ENCODE measurements around the gene GLOD4. TPM values are rescaled to one million over a fixed set of nuclear protein-coding genes. Genes with fewer than 3 reads are reported as not detected.

Gene GLOD4
- total RNA-seq, 4 donors from 2014 or later, result 37.4 to 89.2 (median 46.0) TPM

DNA sequence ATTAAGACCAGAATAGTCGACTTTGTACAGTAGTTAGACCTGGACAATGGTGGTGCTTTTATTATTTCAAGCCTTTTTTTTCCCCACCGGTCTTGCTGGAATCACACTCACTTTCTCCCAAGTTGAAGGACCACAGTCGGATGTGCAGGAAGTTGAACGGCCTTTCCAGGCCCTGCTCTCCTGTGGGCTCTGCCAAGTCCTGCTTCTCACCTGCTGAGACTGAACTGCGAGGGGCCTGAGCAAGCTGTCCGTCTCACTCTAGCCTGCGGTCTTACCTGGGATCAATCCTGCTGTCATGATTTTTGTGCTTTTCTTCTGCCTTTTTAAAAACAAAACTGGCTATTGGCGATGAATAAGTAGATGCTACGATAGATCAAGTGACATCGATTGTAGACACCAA is 48.3 kb downstream of the GLOD4 start:
- TF ChIP-seq POLR2A (IDR thresholded peaks at IDR 0.05), result no peak
- TF ChIP-seq, protein P1, sequence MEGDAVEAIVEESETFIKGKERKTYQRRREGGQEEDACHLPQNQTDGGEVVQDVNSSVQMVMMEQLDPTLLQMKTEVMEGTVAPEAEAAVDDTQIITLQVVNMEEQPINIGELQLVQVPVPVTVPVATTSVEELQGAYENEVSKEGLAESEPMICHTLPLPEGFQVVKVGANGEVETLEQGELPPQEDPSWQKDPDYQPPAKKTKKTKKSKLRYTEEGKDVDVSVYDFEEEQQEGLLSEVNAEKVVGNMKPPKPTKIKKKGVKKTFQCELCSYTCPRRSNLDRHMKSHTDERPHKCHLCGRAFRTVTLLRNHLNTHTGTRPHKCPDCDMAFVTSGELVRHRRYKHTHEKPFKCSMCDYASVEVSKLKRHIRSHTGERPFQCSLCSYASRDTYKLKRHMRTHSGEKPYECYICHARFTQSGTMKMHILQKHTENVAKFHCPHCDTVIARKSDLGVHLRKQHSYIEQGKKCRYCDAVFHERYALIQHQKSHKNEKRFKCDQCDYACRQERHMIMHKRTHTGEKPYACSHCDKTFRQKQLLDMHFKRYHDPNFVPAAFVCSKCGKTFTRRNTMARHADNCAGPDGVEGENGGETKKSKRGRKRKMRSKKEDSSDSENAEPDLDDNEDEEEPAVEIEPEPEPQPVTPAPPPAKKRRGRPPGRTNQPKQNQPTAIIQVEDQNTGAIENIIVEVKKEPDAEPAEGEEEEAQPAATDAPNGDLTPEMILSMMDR (IDR thresholded peaks at IDR 0.05), result no peak
- peak overlapping the region in 2 of 4 donors; percentile 84 to 94 for H3K27ac ChIP-seq
- 47 to 61% methylated on average over 10 of the region's 10 CpGs for WGBS, 2 donors

DNA sequence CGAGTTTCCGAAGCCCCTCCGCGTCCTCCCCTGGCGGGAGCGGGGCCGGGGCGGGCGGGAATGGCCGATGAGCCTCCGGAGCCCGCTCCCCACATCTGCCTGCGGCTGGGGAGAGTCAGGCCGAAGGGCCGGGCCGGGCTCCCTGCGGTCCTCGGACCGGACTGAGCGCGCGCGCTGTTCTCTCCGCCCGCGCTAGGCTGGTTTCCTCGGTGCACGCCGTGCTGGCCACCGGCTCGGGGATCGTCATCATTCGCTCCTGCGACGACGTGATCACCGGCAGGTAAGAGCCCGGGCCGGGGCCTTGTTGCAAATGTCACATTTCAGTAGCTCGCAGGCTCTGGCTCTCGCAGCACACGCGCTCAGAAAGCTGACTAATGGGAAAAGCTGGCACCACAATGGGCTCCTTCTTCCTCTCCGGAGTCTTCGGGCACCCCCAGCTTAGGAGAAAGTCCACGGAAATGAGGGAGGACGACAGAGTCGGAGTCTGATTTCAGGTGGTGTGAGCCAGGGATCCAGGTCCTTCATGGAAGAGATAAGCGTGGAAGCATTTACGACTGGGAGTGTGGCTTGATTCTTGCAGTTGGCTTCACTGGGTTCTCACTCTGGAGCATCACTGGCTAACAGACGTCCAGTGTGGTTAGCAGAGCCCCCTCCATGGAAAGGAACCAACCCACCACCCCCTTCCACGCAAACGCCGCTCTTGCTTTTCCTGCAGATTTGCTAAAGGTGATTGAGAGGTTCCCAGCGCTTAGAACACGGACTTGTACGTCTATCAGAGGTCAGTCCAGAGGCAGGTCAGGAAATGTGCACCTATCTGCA is 49.0 kb downstream of the GLOD4 start:
- DNase-seq, result no peak
- no peaks in the 10 kb centered on the region for H3K27me3 ChIP-seq
- intact Hi-C loops (cut with DNase I), result no loop called here
- 27 to 31% methylated on average over 9 to 14 of the region's 57 CpGs for WGBS, 2 donors
- H3K36me3 ChIP-seq, result peaks cover 0 to 19% (median 4%) of the 10 kb centered on the region in 3 donors
- H3K27ac ChIP-seq, result peak overlapping the region; percentile 84 to 94 (median 91)
- no peak for TF ChIP-seq POLR2A (IDR thresholded peaks at IDR 0.05)
- TF ChIP-seq, protein P1 (IDR thresholded peaks at IDR 0.05), result no peak
- peak overlapping the region; percentile 79 to 98 (median 90) for H3K4me3 ChIP-seq
- H3K4me1 ChIP-seq, result peaks cover 20 to 68% (median 25%) of the 10 kb centered on the region in 3 donors
- no peaks in the 10 kb centered on the region for H3K9me3 ChIP-seq

More for the DNA sequence above, 48.3 kb downstream of the GLOD4 start:
- peak overlapping the region; percentile 79 to 98 (median 90) for H3K4me3 ChIP-seq
- peaks cover 17 to 62% (median 23%) of the 10 kb centered on the region in 3 donors for H3K4me1 ChIP-seq
- H3K27me3 ChIP-seq, result no peaks in the 10 kb centered on the region
- intact Hi-C loops (cut with DNase I), result no loop called here
- no peaks in the 10 kb centered on the region for H3K9me3 ChIP-seq
- H3K36me3 ChIP-seq, result peaks cover 0 to 25% (median 9%) of the 10 kb centered on the region in 3 donors
- no peak for DNase-seq

DNA sequence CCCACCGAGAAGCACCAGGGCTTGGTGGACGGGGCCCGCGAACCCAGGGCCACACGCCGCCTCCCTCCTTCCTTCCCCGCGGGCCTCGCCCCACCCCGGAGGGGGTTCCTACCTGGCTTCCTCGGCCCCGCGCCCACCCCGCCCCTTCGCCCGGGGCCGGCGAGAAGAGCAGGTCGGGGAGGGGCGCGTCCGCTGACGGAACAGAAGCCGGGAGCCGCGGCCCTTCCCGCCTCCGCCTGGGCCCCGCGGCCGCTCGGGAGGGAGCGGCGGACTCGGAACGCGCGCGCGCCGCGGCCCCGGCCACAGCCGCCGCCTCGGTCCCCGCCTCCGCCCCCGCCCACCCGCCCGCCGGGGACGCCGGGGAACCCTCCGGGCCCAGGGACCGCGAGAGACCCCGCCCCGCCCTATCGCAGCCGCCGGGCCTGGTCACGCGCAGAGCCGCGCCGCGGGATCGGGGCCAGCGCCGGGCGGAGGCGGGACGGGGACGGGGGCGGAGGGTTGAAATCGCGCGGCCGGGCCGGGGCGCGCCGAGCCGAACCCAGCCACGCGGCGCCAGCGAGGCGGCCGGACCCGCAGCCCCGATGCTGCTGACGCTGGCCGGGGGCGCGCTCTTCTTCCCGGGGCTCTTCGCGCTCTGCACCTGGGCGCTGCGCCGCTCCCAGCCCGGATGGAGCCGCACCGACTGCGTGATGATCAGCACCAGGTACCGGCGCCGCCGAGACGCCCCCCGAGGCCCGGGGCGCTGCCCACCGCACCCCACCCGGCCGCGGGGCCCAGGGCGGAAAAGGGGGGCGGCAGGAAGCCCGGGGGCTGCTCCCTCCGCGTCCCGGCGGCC is 49.8 kb downstream of the GLOD4 start, which contains the start of gene TLCD3A:
TSS of gene TLCD3A (plus strand) at position 530 of the 835 bp plus-strand sequence. CDS start at position 582, 52 bp downstream.
- Histone ChIP-seq H3K4me1 (peaks cover 20 to 66% (median 25%) of the 10 kb centered on the region in 3 donors), H3K9me3 (no peaks in the 10 kb centered on the region), H3K4me3 (peak within 1 kb of the TSS; percentile 79 to 98 (median 90)), H3K36me3 (peaks cover 0 to 10% (median 0%) of the 10 kb centered on the region in 3 donors), H3K27me3 (no peaks in the 10 kb centered on the region), H3K27ac (peak within 1 kb of the TSS; percentile 90 to 96 (median 93))
- TF ChIP-seq, protein P1 (IDR thresholded peaks at IDR 0.05), result no peak
- peak in 2 of 4 donors; percentile 12 to 51 for TF ChIP-seq POLR2A (IDR thresholded peaks at IDR 0.05)
- intact Hi-C loops (cut with DNase I), result no loop called here
- no peak for DNase-seq
- WGBS, 2 donors, result no CpG with 5 or more reads among the region's 126 CpGs

DNA sequence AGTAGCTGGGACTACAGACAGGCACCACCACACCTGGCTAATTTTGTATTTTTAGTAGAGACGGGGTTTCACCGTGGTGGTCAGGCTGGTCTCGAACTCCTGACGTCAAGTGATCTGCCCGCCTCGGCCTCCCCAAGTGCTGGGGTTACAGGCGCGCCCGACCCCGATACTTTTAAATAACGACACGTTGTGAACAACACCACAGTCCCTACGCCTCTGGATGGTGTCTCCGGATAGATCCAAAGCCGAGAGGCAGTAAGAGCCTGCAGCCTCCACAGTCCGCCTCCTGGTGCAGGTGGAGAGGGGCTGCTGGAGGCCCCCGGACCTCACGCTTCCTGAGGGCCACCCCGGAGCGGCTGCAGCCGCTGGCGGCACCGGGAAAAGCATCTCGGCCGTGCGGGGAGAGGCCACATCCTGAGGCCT is 50.4 kb downstream of the GLOD4 start:
- no peaks in the 10 kb centered on the region for H3K9me3 ChIP-seq
- WGBS, 2 donors, result 11% methylated on average over 13 of the region's 26 CpGs; no CpG with 5 or more reads in 1 of the 2 donors
- peaks cover 0 to 9% (median 0%) of the 10 kb centered on the region in 3 donors for H3K36me3 ChIP-seq
- peak overlapping the region; percentile 90 to 96 (median 93) for H3K27ac ChIP-seq
- intact Hi-C loops (cut with DNase I), result no loop called here
- TF ChIP-seq, protein P1 (IDR thresholded peaks at IDR 0.05), result no peak
- TF ChIP-seq POLR2A (IDR thresholded peaks at IDR 0.05), result no peak
- peak overlapping the region; percentile 79 to 98 (median 90) for H3K4me3 ChIP-seq
- no peak for DNase-seq
- H3K4me1 ChIP-seq, result peaks cover 20 to 65% (median 25%) of the 10 kb centered on the region in 3 donors
- no peaks in the 10 kb centered on the region for H3K27me3 ChIP-seq
